Keratinocyte (primary cell): Measurements from ENCODE around the gene PLEKHO1. TPM values are rescaled to one million over a fixed set of nuclear protein-coding genes. Genes with fewer than 3 reads are reported as not detected.

Source experiments
- DNase-seq: peaks from one replicate; pipeline ENCODE4 v3.0.0-alpha.2; 2011; ENCODE audit warnings: low read depth, missing footprints, low spot score
- FAIRE-seq: peaks from 2 replicates; lab custom pipeline; 2011; peaks lifted over from hg19 to GRCh38; lab: Jason Lieb, UNC
- H2AFZ ChIP-seq: 2 replicates; pipeline ENCODE4 v1.6.0; 2012; ENCODE audit warnings: low read length, control low read depth, inconsistent platforms; ENCODE audit not compliant: control insufficient read depth
- H3K27ac ChIP-seq: 2 replicates; pipeline ENCODE4 v1.5.1; 2011; ENCODE audit warnings: low read length; ENCODE audit not compliant: control insufficient read depth, insufficient read depth
- H3K27me3 ChIP-seq: 3 replicates; pipeline ENCODE4 v1.6.0; 2011; ENCODE audit warnings: low read length; ENCODE audit not compliant: control insufficient read depth, insufficient read depth; ENCODE audit errors: extremely low read depth
- H3K36me3 ChIP-seq, 2 experiments: 2 replicates in 1 of 2; 3 replicates in 1 of 2; pipeline ENCODE4 v1.5.1; 2011; ENCODE audit warnings: low read length in 2 of 2, mild to moderate bottlenecking in 1 of 2; ENCODE audit not compliant: control insufficient read depth in 2 of 2, insufficient read depth in 2 of 2; ENCODE audit errors: extremely low read depth in 1 of 2
- H3K4me1 ChIP-seq: 3 replicates; pipeline ENCODE4 v1.5.1; 2011; ENCODE audit warnings: low read length; ENCODE audit not compliant: control insufficient read depth, insufficient read depth; ENCODE audit errors: extremely low read depth
- H3K4me2 ChIP-seq: 3 replicates; pipeline ENCODE4 v1.6.0; 2011; ENCODE audit warnings: low read depth, low read length; ENCODE audit not compliant: control insufficient read depth, insufficient read depth; ENCODE audit errors: extremely low read depth
- H3K4me3 ChIP-seq, 3 experiments: fragments of 200-600 bp in 1 of 3; sonication (generic) in 1 of 3; 2 replicates in 2 of 3; 3 replicates in 1 of 3; pipeline ENCODE4 v1.5.1; 2011 to 2016; ENCODE audit warnings: low read length in 3 of 3, mild to moderate bottlenecking in 3 of 3, control low read depth in 2 of 3, inconsistent platforms in 1 of 3, low read depth in 1 of 3, mixed read lengths in 1 of 3, mixed run types in 1 of 3, moderate library complexity in 1 of 3; ENCODE audit not compliant: control insufficient read depth in 2 of 3, insufficient read depth in 2 of 3; ENCODE audit errors: extremely low read depth in 1 of 3
- H3K79me2 ChIP-seq: 2 replicates; pipeline ENCODE4 v1.6.0; 2012; ENCODE audit warnings: low read length; ENCODE audit not compliant: control insufficient read depth, insufficient read depth
- H3K9ac ChIP-seq: 3 replicates; pipeline ENCODE4 v1.6.0; 2011; ENCODE audit warnings: low read length; ENCODE audit not compliant: control insufficient read depth, insufficient read depth; ENCODE audit errors: extremely low read depth
- H3K9me1 ChIP-seq: 3 replicates; pipeline ENCODE4 v1.6.0; 2011; ENCODE audit warnings: low read length; ENCODE audit not compliant: control insufficient read depth, insufficient read depth; ENCODE audit errors: extremely low read depth
- H3K9me3 ChIP-seq: 2 replicates; pipeline ENCODE4 v1.5.1; 2012; ENCODE audit warnings: low read depth, low read length; ENCODE audit not compliant: control insufficient read depth
- H4K20me1 ChIP-seq: 3 replicates; pipeline ENCODE4 v1.6.0; 2011; ENCODE audit warnings: low read length; ENCODE audit not compliant: control insufficient read depth, insufficient read depth; ENCODE audit errors: extremely low read depth
- CTCF ChIP-seq, 3 experiments: IDR thresholded peaks in 1 of 3; conservative IDR thresholded peaks in 1 of 3; optimal IDR thresholded peaks in 1 of 3; 2 replicates in 2 of 3; 3 replicates in 1 of 3; pipeline versions ENCODE3 to v1.5.1; 2011; ENCODE audit warnings: low read length in 3 of 3, mild to moderate bottlenecking in 3 of 3, moderate library complexity in 2 of 3, control low read depth in 1 of 3, inconsistent platforms in 1 of 3; ENCODE audit not compliant: insufficient read depth in 2 of 3; ENCODE audit errors: extremely low read depth in 1 of 3
- EZH2 ChIP-seq: IDR thresholded peaks from one replicate; pipeline ENCODE4 v1.6.1; 2012; ENCODE audit warnings: inconsistent platforms, mild to moderate bottlenecking, low read length, moderate library complexity
- dilution Hi-C: fragments of 300-500 bp; cut with MboI; formaldehyde crosslinking; loops from one replicate; pipeline ENCODE4 v1.7.0; 2020; ENCODE audit warnings: low sequenced_read_pairs; ENCODE audit not compliant: extremely low pct_ligation_motif_present
- polyA plus RNA-seq, 5 experiments: library from polyadenylated mRNA; depleted of rRNA in 3 of 5; stranded (reverse) in 3 of 5; stranded (forward) in 1 of 5; unstranded in 1 of 5; fragments of >200 nt; gene quantifications; 1 replicate in 1 of 5; 2 replicates in 3 of 5; 3 replicates in 1 of 5; pipeline versions ENCODE4 v1.2.1 to v1.2.3, GENCODE V29; 2011 to 2012; ENCODE audit warnings: missing spikeins in 2 of 5, low read depth in 1 of 5, low replicate concordance in 1 of 5

Gene PLEKHO1
- polyA plus RNA-seq, 1 donor (not counting 4 experiments of a cell fraction or from before 2014, with no cell fraction given): 2.7 TPM

- dilution Hi-C loops: no loop called here
Observed at GRCh38 chr1:150127464-150127863, 22.3 kb upstream of the PLEKHO1 start.

GRCh38 chr1:150127868-150128267 lies 21.8 kb upstream of the PLEKHO1 start:
- Histone ChIP-seq H4K20me1 (no peaks in the 10 kb centered on the region), H3K9me1 (no peaks in the 10 kb centered on the region), H3K4me1 (peaks cover 8% of the 10 kb centered on the region), H3K79me2 (no peaks in the 10 kb centered on the region), H3K27ac (no peak overlapping the region), H3K9ac (no peak overlapping the region), H3K27me3 (no peaks in the 10 kb centered on the region), H3K4me3 (no peak overlapping the region), H2AFZ (no peak overlapping the region), H3K9me3 (no peaks in the 10 kb centered on the region), H3K36me3 (no peaks in the 10 kb centered on the region), H3K4me2 (no peak overlapping the region)
- DNase-seq (no peak), FAIRE-seq (no peak)
- TF ChIP-seq EZH2: no peak
- no peak for TF ChIP-seq CTCF (optimal IDR thresholded peaks at IDR 0.05 in 1 of 3, IDR thresholded peaks at IDR 0.05 in 1 of 3, conservative IDR thresholded peaks at IDR 0.05 in 1 of 3; ENCODE audit: extremely low read depth in 1 of 3, insufficient read depth in 2 of 3, low read length in 3 of 3)
- dilution Hi-C loops: no loop called here

More at GRCh38 chr1:150127464-150127863, 22.3 kb upstream of the PLEKHO1 start:
- no peaks in the 10 kb centered on the region for H3K79me2 ChIP-seq
- no peak overlapping the region for H3K4me2 ChIP-seq
- H3K27me3 ChIP-seq: no peaks in the 10 kb centered on the region
- H3K27ac ChIP-seq: no peak overlapping the region
- FAIRE-seq: no peak
- H3K36me3 ChIP-seq: no peaks in the 10 kb centered on the region
- no peaks in the 10 kb centered on the region for H3K9me1 ChIP-seq
- H3K9me3 ChIP-seq: no peaks in the 10 kb centered on the region
- H2AFZ ChIP-seq: no peak overlapping the region
- H4K20me1 ChIP-seq: no peaks in the 10 kb centered on the region
- peaks cover 5% of the 10 kb centered on the region for H3K4me1 ChIP-seq
- no peak for DNase-seq
- H3K4me3 ChIP-seq: no peak overlapping the region
- no peak overlapping the region for H3K9ac ChIP-seq
- no peak for TF ChIP-seq EZH2
- no peak for TF ChIP-seq CTCF (optimal IDR thresholded peaks at IDR 0.05 in 1 of 3, IDR thresholded peaks at IDR 0.05 in 1 of 3, conservative IDR thresholded peaks at IDR 0.05 in 1 of 3; ENCODE audit: extremely low read depth in 1 of 3, insufficient read depth in 2 of 3, low read length in 3 of 3)
